Measurements from ENCODE around the gene EPAS1.

Gene EPAS1

DNA sequence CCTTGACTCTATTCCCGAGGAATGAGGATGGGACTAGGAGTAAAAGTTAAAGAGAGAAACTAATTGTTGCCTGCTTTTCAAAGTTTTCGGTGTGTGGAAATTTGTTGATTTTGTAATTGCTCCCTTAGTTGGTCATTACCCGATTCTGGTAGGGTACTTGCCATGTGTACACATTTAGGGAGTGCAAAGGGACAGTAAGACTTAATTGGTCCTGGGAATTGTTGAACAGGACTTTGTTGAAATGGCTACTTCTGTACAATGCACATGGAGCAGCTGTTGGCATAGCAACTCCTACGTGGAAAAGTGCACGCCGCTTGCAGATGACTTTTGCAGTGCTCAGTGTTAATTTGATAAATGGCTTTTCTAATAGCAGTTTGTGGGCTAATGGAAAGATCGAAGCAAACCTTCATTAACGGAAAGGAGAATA lies 22.9 kb downstream of the EPAS1 start:
- no peak overlapping the region for H3K4me3 ChIP-seq (ENCODE audit: low read depth, low read length)
- in situ Hi-C loops (cut with HindIII; ENCODE audit: low sequenced_read_pairs) = no loop called here
- TF ChIP-seq, protein P1, sequence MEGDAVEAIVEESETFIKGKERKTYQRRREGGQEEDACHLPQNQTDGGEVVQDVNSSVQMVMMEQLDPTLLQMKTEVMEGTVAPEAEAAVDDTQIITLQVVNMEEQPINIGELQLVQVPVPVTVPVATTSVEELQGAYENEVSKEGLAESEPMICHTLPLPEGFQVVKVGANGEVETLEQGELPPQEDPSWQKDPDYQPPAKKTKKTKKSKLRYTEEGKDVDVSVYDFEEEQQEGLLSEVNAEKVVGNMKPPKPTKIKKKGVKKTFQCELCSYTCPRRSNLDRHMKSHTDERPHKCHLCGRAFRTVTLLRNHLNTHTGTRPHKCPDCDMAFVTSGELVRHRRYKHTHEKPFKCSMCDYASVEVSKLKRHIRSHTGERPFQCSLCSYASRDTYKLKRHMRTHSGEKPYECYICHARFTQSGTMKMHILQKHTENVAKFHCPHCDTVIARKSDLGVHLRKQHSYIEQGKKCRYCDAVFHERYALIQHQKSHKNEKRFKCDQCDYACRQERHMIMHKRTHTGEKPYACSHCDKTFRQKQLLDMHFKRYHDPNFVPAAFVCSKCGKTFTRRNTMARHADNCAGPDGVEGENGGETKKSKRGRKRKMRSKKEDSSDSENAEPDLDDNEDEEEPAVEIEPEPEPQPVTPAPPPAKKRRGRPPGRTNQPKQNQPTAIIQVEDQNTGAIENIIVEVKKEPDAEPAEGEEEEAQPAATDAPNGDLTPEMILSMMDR (IDR thresholded peaks at IDR 0.05; ENCODE audit: low read depth, low read length) = no peak
- DNase-seq (ENCODE audit: low read depth, low spot score) = no peak

DNA sequence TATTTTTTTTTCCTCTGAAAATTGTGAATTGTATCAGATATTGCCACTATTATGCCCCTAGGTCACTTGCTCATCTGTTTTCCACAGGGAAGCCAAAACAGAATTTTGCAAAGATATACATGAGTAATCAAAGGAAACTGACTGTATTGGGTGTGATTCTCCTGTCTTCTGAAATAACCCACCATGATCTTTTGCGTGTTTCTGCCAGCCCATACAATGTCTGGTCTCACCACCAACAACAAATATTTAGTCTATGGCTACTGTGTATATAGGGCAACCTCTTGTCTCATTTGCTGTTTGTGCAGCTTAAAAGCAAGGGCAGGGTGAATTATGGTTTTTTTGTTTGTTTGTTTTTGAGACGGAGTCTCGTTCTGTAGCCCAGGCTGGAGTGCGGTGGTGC lies 26.5 kb downstream of the EPAS1 start:
- in situ Hi-C loops (cut with HindIII; ENCODE audit: low sequenced_read_pairs) = no loop called here
- H3K4me3 ChIP-seq (ENCODE audit: low read depth, low read length) = no peak overlapping the region
- DNase-seq (ENCODE audit: low read depth, low spot score) = no peak
- TF ChIP-seq, protein P1 (IDR thresholded peaks at IDR 0.05; ENCODE audit: low read depth, low read length) = no peak

DNA sequence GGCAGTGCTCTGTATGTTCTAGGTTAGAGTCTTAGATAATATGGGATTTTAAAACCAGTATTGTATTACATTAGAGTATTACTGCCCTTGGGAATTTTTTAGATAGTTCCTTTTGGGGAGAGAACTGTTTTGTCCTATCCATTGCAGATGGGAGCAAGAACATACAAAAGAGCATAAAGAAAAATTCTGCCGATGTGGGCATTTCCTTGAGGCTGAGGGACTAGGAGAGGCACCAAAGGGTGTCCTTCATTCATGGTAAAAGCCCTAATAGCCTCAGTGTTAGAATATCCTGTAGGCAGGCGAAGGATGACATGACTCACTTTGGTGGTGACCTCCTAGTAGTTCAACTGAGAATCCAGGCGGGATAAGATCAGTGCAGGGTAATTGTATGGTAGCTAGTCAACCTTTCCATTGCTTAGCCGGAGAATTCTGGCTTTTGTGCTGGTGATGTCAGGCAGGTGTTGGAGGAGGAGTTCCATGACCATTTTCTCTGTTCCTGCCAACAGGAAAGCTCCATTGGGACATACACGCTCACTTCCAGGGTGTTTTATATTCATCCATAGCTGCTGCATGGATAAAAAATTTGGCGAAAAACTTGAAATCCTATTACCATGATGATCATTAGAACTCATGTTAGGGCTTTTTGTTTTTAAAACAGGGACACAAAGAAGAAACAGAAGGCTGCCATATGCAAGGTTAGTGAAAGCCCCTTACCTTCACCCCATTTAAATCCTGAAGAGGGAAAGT lies 28.1 kb downstream of the EPAS1 start:
- TF ChIP-seq, protein P1 (IDR thresholded peaks at IDR 0.05; ENCODE audit: low read depth, low read length) = no peak
- DNase-seq (ENCODE audit: low read depth, low spot score) = peak; percentile 53
- H3K4me3 ChIP-seq (ENCODE audit: low read depth, low read length) = no peak overlapping the region
- in situ Hi-C loops (cut with HindIII; ENCODE audit: low sequenced_read_pairs) = no loop called here

DNA sequence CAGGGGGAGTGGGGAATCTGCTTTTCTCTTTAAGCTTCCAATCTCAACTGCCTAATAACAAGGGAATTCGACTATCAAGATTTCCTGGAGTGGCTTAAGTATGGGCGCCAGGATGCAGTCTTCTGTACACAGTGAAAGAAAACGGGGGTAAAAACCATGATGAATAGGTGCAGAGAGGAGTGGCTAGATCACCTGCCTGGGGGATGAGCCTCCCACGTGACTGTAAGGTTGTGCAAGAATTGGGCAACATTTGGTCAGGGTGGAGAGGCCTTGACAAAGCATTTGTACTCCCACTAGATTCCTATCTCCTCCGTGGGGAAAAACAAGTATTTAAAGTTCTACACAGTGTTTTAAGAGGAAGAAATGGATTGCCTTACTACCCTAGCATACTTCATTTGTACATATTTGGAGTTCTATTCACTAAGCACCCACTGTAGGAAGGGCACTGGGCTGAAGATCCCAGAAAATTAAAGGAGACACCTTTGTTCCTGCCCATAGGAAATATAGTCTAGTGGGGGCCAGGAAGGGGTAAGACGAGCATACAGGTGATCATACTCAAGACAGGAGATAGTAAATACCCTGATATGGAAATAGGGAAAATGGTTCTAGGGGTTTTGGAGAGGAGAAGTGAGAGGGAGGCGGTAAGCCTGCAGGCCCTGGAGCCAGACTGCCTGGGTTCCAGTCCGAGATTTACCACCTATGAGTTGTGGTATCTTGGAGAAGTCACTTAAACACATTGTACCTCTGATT lies 29.2 kb downstream of the EPAS1 start:
- in situ Hi-C loops (cut with HindIII; ENCODE audit: low sequenced_read_pairs) = no loop called here
- no peak for DNase-seq (ENCODE audit: low read depth, low spot score)
- TF ChIP-seq, protein P1 (IDR thresholded peaks at IDR 0.05; ENCODE audit: low read depth, low read length) = no peak
- H3K4me3 ChIP-seq (ENCODE audit: low read depth, low read length) = no peak overlapping the region

DNA sequence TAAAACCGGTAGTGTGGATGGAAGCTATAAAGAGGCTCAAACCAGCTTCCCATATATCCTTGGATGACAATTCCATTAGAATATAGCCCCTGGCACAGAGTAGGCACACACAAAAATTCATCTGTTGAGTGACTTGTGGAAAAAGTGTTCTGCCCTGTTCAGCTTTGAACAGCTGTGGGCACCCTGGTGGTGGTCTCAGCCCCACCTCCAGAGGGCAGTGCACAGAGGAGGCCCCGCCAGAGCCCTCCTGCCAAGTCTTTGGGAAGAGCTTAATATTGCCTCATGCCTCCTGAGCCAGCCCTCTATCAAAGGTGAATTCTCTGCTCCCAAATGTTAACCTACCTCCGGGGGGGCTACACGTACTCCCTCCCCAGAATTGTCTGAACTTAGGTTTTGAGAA lies 30.4 kb downstream of the EPAS1 start:
- DNase-seq (ENCODE audit: low read depth, low spot score) = no peak
- TF ChIP-seq, protein P1 (IDR thresholded peaks at IDR 0.05; ENCODE audit: low read depth, low read length) = peak; percentile 28
- in situ Hi-C loops (cut with HindIII; ENCODE audit: low sequenced_read_pairs) = no loop called here

DNA sequence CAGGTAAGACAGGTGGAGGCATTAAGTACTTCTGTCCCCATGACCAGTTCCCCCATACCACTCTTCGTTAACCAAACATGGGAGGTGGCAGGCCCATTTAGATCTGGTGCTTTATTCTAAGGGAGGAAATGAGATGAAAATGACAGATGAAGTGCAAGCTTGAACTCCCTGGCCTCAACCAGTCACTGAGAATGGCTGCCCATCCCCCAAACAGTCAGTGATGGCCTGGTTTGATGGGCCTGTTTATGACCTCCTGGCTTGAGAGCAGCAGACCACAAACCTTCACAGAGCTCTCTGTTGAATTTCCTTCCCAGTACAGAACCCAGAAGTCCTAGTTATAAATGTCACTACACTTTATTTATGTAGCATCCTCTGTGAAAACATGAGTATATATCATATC lies 31.1 kb downstream of the EPAS1 start:
- TF ChIP-seq, protein P1 (IDR thresholded peaks at IDR 0.05; ENCODE audit: low read depth, low read length) = no peak
- DNase-seq (ENCODE audit: low read depth, low spot score) = no peak
- H3K4me3 ChIP-seq (ENCODE audit: low read depth, low read length) = no peak overlapping the region
- in situ Hi-C loops (cut with HindIII; ENCODE audit: low sequenced_read_pairs) = no loop called here

More for the DNA sequence above, 30.4 kb downstream of the EPAS1 start:
- no peak overlapping the region for H3K4me3 ChIP-seq (ENCODE audit: low read depth, low read length)
